Activated CD8-positive, alpha-beta memory T cell treated with anti-CD3 and anti-CD28 coated beads, Interleukin-2, amount 50 U/mL, for 4 hours (primary cell): Measurements from ENCODE around the gene NOP9.

Experiments
- DNase-seq: peaks from one replicate; pipeline ENCODE4 v3.0.0-alpha.2; 2020

NOP9 gene

DNA sequence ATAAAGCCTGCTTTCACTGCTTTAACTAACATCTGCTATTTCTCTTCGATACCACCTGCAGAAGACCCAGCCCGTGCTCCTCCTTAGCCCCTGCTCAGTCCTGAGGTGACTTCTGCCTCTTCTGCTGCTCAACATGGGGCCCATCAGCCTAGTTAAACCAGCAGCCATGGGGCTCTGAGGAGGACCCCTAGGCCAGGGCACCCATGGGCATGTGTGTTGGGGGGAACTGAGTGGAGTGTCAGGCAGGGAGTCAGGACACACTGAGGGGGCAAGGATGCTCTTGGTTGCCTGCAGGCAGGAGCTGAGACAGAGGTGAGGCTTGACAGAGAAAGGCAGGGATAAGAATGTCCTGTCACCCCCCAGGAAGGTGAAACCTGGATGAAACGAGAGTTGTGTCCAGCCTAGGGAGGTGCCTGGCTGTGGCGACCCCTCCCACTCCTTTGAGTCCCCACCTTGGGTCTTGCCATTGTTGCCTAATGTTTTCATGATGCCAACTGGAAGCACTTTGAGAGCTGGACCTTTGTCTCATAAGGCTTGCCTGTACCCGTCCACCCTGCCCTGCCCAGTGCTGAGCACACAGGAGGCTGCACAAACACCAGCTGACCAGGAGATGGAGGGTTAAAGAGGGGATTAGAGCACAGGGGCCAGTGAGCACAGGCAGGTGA lies 15.7 kb upstream of the NOP9 start:
- no peak for DNase-seq

DNA sequence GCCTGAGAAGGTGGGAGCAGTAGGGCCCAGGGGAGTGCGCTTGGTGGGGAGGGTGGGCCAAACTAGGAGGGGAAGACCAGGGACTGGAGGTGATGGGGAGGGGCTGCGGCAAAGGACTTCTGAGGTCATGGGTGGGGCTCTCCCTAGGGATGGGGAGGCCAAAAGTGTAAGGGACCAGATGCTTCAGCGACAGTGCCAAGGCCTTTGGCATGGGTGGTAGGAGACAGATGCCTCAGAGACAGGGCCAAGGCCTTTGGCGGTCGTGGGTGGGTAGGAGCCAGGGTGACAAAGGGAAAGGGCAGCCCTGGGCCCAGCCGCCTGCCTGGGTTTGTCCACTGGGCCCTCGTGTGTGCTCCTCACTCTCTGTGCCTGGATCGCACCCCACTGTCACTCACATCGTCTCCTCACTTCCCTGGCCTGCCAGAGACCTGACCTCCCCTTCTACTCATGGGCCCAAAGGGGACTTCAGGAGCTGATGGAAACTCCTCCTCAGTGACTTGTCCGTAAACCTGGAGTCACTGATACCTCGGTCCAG lies 15.1 kb upstream of the NOP9 start:
- DNase-seq, result no peak

DNA sequence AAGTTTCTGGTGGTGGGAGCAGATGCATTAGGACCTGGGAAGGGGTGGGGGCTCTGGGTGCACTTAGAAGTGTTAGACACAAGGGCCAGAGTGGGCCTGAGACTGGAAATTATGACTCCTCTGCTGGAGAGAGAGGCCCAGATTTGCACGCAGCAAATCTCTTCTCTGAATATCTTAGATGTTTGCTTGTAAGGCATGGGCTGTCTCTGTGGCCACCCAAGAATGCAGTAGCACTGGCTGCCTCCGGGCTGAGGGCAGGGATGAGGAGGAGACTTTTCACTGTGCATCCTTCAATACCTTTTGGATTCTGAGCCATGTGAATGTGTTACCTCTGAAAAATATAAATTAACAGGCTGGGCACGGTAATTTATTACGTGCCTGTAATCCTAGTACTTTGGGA lies 14.3 kb upstream of the NOP9 start:
- no peak for DNase-seq

DNA sequence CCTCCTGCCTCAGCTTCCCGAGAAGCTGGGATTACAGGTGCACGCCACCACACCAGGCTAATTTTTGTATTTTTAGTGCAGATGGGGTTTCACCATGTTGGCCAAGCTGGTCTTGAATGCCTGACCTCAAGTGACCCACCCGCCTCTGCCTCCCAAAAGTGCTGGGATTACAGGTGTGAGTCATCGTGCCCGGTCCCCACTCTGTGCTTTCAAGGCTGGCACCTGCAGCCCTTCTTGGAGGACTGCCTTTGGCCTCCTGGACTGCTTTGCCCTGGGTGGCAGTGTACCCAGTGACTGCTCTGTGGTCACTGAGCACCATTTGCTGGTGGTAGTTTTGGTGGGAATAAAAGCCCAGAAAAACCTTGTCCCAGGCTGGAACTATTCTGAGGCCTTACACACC lies 12.7 kb upstream of the NOP9 start:
- no peak for DNase-seq

DNA sequence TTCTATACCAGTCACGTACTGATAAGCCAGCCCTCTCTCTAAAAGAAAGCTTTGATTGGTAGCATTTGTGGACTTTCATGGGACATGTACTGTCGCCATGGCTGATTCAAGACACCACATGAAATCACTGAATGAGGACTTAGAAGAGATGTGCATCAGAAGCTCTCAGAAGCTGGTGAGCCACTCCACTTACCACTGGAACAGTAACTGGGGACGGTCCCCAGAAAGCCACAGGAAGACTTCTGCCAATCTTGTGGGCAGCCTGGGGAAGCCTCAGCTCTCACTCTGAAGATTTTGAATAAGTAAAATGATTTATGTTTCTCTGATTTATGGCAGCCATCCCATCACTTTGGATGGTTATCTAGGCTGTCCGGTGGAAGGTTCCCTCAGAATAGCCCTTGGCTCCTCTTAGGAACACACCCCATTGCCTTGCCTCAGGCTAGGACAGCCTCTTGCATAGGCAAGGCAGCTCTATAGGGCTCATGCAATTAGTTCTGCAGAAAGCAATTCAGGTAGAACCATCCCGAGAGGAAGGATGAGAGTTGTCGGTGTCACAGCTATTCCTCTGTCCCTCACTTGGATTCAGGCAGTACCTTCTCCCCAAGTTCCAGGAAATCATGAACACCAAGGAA lies 9.9 kb upstream of the NOP9 start:
- no peak for DNase-seq

DNA sequence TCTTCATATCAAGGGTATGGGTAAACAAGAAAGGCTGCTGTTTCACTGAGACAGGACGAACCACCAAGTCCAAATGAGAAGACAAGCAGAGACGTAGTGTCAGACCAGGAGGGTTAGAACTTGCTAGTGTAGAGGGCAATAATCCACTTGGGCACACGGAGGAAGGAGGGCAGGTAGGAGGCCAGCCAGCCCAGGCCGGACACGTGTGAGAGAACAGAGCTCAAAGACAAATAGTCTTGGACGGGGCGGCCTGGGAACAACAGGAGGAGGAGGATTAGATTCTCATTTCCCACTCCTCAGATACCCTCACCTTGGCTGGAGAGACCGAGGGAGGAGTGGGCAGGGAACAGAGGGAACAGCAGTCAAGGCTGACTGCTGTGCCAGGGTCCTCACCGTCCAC lies 8.9 kb upstream of the NOP9 start:
- DNase-seq, result no peak

DNA sequence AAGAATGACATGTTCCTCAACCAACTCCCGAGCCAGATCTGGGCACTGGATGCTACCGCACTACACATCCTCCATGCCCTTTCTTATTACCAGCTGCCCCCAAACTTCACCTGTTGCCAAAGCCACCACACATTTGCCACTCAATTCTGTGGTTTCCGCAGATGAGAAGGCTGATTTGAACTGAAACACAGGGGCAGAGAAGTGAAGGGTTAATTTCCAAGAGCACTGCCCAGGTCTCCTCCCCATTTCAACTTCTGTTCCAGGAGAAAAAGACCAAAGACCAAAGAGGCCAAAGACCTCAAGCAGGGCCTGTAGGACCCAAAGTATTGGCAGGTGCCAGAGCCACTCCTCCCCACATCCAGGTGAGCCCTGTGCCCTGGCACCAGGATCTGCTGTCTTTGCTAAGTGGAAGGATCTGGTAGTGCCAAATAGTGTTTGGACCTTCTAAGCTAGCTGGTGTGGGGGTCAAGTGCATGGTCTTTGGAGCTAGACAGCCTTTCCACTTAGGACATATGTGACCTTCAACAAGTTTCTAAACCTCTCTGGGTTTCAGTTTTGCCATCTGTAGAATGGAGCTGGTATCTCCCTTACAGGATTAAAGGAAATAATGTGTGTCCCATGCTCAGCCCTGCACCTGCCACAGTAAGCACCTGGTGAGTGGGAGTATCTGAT lies 8.1 kb upstream of the NOP9 start:
- no peak for DNase-seq

DNA sequence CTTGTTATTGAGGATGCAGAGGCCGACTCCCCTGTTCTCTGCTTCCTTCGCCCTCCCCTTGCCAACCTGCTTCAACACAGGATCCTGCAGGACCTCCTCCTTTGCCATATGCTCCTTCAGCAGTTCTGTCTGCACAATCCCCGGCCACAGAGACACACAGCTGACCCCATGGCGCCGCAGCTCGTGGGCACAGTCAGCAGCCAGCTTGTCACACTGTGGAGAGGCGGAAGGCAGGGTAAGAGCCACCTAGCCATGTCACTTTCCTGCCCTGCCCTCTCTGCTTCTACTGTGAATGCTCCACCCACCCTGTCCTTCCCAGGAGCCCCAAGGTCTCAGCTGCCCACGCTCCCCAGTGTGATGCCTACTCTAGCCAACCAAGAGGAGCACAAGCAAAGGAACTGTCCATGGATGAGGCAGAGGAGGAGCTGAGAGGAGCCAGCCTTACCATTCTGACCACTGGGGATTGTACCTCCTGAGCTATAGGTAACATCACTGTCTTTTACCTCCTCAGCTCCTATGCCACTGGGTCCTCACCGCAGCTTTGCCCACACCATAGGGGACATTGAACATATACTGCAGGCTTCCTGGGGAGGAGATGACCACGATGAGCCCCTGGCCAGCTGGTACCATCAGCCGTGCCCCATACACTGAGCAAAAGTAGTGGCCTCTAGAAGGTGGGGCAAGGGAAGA lies 7.4 kb upstream of the NOP9 start:
- no peak for DNase-seq

DNA sequence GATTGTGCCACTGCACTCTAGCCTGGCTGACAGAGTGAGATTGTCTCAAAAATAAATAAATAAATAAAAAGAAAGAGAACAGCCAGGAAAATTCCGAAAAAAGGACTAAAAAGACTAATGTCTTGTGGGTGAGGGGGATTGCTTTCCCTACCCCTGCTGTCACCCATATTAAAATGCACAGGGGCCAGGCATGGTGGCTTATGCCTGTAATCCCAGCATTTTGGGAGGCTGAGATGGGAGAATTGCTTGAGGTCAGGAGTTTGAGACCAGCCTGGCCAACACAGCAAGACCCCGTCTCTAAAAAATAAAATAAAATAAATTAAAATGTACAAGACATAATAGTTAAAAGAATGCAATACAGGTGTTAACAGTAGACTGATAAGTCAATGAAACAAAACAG lies 6.1 kb upstream of the NOP9 start:
- DNase-seq, result no peak

DNA sequence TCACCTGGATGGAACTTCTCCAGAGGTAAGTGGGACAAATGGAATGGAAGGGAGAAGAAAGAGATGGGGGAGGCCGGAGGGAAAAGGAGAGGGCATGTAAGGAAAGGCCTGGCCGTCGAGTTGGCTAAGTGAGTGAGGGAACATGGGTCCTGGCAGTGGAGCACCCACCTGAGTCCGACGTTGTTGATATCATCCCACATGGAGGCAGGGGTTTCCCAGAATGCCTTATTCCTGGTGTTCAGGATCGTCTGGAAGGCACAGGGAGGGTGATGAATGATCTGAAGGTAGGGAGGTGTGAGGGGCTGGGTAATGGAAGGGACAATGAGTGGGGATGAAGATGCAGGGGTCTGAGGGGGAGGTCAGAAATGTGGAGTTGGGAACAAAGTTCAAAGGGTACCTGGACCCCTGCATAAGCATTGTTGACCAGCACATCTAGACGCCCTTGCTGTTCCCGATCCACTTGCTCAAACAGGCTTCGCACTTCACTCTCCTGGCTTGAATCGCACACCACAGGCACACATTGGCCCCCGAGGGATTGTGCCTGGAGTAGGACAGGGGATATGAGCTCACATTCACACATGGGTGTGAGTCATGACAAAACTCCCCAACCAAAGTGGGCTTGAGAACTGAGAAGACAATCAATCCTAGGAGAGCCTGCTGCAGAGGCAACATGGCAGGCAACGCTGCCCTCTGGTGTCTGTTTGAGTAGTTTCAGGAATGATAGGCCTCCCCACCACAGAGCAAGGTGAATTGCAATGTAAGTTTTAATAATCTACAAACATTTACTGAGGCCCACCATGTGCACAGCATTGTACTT lies 3.1 kb upstream of the NOP9 start:
- peak; percentile 70 for DNase-seq

DNA sequence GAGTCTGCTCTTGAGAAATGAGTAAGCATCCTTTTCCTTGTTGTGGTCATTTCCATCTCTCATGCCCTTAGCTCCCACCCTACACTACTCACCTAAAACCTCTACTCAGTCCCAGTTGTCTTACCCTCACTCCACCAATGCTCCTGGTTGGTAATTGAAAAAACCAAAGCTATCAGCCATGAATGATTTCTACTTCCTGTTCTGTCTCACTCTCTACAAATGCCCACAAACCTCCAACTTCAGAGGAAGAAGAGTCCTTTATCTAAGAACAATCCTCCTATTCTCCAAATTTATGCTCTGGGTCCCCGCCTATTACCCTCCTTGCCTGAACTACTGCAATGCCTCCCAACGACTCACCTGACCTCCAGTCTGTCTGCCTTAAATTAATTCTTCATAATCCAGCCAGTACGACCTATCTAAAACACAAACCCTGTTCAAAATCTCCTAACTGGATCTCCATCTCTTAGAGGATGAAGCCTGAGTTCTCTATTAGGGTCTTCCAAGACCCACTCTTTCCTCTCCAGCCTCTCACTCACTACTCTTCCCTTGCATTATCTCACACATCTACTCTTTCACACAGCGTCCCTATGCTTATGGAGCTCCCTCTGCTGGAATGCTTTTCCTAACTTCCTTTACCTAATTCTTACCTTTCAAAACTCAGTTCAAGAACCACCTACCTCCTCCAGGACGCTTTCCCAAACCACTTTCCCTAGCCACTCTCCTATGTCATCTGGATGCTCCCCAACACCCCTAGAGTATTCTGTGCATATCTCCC lies 2.3 kb upstream of the NOP9 start:
- no peak for DNase-seq

DNA sequence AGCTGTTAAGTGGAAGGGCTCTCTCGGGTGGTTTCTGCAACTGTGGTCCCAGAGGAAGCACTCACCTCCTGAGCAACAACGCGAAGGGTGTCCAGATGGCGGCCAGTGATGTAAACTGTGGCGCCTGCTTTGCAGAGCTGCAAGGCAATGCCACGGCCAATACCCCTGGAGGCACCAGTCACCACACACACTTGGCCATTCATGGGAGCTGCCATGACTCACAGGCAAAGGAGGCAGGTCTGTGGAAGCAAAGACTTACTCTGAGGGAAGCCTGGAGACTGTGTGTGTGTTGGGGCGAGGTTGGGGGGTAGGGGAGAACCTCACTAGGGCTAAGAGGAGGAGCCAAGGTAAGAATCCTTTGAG lies 777 bp upstream of the NOP9 start:
- no peak for DNase-seq

DNA sequence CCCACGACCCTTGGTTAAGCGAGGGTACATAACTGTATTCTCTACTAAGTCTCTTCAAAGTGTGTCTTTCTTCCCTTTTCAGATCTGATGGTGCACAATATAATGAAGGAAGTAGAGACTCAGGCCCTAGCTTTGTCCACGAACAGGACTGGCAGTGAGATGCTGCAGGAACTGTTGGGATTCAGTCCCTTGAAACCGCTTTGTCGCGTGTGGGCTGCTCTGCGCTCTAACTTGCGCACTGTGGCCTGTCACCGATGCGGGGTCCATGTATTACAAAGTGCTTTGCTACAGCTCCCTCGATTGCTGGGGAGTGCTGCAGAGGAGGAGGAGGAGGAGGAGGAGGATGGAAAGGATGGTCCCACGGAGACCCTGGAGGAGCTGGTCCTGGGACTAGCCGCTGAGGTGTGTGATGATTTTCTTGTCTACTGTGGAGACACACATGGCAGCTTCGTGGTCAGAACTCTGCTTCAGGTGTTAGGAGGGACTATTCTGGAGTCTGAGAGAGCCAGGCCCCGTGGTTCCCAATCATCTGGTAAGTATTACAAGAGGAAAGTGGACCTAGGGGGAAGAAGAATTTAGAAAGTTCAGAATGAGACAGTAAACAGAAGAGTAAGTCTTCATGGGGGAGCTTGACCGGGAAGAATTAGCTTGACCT lies 803 bp downstream of the NOP9 start:
- DNase-seq, result no peak

DNA sequence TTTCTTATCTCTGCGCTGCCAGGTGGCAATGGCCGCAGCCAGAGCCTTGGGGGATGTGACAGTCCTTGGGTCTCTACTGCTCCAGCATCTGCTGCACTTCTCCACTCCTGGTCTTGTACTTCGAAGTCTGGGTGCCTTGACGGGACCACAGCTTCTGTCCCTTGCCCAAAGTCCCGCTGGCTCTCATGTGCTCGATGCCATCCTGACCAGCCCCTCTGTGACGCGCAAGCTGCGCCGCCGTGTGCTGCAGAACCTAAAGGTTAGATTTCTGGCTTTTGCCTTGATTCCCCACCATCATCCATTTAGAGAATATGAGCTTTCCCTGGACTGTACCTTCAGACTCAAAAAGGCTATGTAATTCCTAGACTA lies 4.4 kb downstream of the NOP9 start:
- no peak for DNase-seq

DNA sequence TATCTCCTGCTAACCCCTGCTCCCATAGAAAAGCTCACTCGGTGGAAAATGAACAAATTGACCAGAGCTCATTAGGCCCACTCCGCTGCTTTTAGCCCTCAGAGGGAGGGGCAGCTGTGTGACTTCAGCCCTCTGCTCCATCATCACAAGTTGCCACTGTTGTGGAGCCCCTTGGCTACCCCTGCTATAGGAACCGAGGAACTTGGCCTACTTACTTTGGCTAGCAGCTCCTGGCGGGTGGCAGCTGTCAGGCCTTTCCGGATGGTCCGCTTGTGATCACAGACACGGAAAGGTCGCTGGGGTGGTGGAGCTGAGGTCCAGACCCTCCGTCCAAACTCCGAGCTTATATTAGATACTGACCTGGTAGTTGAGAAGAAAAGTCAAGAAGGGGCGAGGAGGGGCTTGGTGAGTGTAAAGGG lies 7.5 kb downstream of the NOP9 start:
- no peak for DNase-seq

DNA sequence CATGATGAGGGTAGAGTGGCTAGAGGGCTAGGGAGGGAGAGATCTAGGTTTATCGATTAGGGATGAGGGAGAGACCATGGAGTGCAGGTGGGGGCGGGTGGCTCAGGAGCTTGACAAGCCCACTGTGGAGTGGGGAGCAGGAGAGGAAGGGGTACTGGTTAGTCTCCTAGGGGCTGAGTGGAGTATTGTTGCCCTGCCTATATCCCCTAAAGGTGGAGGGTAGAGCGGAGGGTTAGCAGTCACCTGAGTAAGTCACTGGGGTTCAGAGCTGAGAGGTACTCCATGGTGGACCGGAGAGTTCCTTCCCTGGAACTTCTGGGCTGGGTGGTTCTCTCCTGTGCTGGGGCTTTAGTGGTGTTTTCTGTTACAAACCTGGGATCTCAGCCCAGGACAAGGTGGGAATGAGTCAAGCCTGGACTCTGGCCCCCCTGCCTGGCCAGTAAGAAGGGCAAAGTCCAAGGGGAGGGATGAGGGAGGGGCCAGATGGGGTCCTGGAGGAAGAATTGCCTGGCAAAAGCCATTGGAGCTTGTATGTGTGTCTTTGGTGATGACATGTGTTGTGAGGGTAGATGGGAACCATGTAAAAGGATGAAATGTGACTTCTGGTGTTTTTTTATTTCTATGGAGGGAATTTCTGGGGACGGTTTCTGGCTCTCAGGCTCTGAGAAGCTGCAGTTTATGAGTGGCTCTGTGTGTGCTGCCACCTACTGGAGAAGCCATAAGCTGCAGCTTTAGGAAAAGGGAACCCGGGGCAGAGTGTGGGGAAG lies 8.1 kb downstream of the NOP9 start, which contains the start of gene CIDEB:
Gene CIDEB, minus strand, starts transcription at position 403 of the 767 bp plus-strand sequence. Its CDS starts 119 bp downstream, at position 284.
- DNase-seq, result peak; percentile 54

DNA sequence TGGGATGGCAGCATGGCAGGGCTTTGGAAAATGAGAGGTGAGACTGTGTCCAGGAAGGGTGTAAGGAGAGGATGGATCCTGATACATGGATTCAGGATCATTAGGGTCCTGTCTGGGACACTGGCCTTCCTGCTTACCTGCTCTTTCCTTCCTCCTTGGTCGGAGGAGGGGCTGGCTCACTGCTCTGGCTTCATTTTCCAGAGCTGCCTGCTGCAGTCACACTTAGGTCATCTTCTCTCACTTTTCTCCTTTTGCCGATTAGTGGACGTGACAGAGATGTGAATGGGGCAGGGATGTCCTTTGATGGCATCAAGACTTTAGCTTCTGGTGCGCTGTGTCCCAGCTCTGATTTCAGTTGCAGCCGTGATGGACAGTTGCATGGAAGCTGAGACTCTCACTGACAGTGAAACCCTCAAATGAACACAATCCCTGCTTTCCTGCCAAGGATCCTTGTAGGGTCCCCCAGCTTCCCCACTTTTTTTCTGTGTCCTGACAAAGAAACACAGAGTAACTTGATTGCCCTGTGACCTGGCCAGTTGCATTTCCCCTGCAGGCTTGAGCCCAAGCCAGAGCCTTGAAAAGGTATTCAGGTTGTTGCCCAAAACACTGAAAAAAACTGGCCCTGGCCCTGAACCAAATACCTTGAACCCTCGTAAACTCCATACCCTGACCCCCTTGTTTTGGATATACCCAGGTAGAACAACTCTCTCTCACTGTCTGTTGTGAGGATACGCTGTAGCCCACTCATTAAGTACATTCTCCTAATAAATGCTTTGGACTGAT lies 8.9 kb downstream of the NOP9 start:
- DNase-seq, result no peak

DNA sequence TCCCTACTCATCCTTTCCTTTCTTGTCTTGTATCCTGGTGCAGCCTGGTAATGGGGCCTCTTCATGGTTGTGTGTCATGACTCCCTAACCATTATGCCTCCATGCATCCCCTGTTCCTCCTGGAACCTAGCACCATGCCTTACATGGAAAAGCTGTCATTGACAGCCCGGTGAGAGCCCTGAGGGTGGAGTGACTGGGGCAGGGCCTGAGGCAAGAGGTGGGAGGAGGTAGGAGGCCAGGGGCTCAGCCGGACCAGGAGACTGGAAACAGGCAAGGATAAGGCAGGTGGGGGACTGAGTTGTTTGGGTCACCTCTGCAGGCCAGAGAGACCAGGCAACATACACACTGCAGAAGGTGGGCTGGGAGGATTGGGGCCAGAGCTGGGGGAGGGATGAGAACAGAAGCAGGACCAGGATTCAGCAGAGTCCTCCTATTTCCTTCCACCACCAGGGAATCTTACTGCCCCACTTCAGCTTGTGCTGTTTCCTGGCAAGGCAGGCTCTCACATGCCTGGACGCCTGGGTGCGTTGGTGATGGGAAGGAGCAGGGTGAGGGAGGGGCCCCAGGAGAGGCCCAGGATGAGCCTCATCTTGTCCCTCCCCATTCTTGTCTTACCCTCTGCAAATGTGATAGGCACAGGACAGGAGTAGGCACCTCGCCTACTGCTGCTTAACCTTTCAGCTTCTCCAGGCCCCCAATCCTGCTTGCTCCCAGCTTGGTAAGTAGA lies 10.1 kb downstream of the NOP9 start, which contains the start of gene LTB4R2:
Gene LTB4R2, plus strand, starts transcription at position 603 of the 727 bp plus-strand sequence. CDS start 525 bp downstream, outside the sequence.
- DNase-seq, result no peak

DNA sequence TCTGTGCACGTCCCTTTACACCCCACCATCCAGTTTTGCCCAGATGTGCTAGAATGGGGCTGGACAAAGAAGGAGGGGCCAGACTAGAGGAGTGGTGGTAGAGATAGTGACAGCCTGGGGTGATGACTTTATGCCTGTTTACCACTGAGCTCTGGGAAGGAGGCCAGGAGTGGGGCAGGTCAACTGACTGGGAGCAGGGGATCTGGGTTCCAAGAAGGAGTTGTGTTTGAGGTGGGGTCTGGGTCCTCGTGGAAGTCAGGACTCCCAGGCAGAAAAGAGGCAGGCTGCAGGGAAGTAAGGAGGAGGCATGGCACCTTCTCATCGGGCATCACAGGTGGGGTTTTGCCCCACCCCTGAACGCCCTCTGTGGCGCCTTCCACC lies 10.6 kb downstream of the NOP9 start:
- no peak for DNase-seq
